ENCODE measurements around the gene CELSR1. TPM values are rescaled to one million over a fixed set of nuclear protein-coding genes. Genes with fewer than 3 reads are reported as not detected.
A peak's percentile ranks its signal among the peaks of the same experiment; 100 is the strongest.

Gene CELSR1
- total and polyA plus RNA-seq, 2 of the 13 experiments (the other 11 are each of a cell fraction or from before 2014, with no cell fraction given), result 0.78 to 1.8 TPM

GRCh38 chr22:46453006-46453828 is 84.2 kb downstream of the CELSR1 start (continued):
- peak; percentile 54; the same call in 1 of the 2 replicates for TF ChIP-seq ZNF281 (CRISPR knock-in tag; IDR thresholded peaks at IDR 0.05; ENCODE audit: borderline replicate concordance)
- 0 out of 2 replicates have a peak, but pooled peaks have one; percentile 0 for TF ChIP-seq MAFF (IDR thresholded peaks at IDR 0.05; ENCODE audit: low read depth, low read length)
- no peak for TF ChIP-seq ZMAT5 (CRISPR knock-in tag; IDR thresholded peaks at IDR 0.05; ENCODE audit: borderline replicate concordance, low read depth)
- TF ChIP-seq SMAD3 (CRISPR knock-in tag; IDR thresholded peaks at IDR 0.05), result peak; percentile 89
- TF ChIP-seq TBX3 (IDR thresholded peaks at IDR 0.05; ENCODE audit: borderline replicate concordance), result peak; percentile 27; the same call in 1 of the 2 replicates
- no peak for TF ChIP-seq SUZ12 (IDR thresholded peaks at IDR 0.05; ENCODE audit: low read depth, low read length)
- TF ChIP-seq ZNF652 (CRISPR knock-in tag; IDR thresholded peaks at IDR 0.05; ENCODE audit: borderline replicate concordance, low read depth), result peak; percentile 24; the same call in 1 of the 2 replicates
- TF ChIP-seq ZNF260 (CRISPR knock-in tag; IDR thresholded peaks at IDR 0.05; ENCODE audit: borderline replicate concordance, low read depth), result no peak
- TF ChIP-seq ZNF431 (CRISPR knock-in tag; IDR thresholded peaks at IDR 0.05; ENCODE audit: borderline replicate concordance, low read depth), result no peak; the same call in 1 of the 2 replicates
- no peak for TF ChIP-seq ZNF329 (CRISPR knock-in tag; IDR thresholded peaks at IDR 0.05; ENCODE audit: low read depth)
- TF ChIP-seq ZNF644 (CRISPR knock-in tag; IDR thresholded peaks at IDR 0.05; ENCODE audit: low read depth), result no peak
- TF ChIP-seq RNF2 (conservative IDR thresholded peaks at IDR 0.05; ENCODE audit: low read depth), result no peak
- no peak for TF ChIP-seq ZNF546 (CRISPR knock-in tag; conservative IDR thresholded peaks at IDR 0.05)
- TF ChIP-seq REST (IDR thresholded peaks at IDR 0.05; ENCODE audit: borderline replicate concordance in 1 of 2, low read depth in 1 of 2, low read length in 2 of 2), result no peak
- TF ChIP-seq ZC3H13 (CRISPR knock-in tag; IDR thresholded peaks at IDR 0.05), result no peak; the same call in 1 of the 2 replicates
- TF ChIP-seq KLF13 (CRISPR knock-in tag; IDR thresholded peaks at IDR 0.05), result no peak
- no peak for TF ChIP-seq SOX13 (IDR thresholded peaks at IDR 0.05)
- peak in 1 of 2 experiments; percentile 92; a peak in 2 of 4 replicates for TF ChIP-seq SOX13 (CRISPR knock-in tag; conservative IDR thresholded peaks at IDR 0.05 in 1 of 2, IDR thresholded peaks at IDR 0.05 in 1 of 2)
- no peak for TF ChIP-seq ZNF224 (CRISPR knock-in tag; IDR thresholded peaks at IDR 0.05)
- TF ChIP-seq ZNF878 (CRISPR knock-in tag; IDR thresholded peaks at IDR 0.05), result no peak
- no peak for TF ChIP-seq HIVEP1 (CRISPR knock-in tag; IDR thresholded peaks at IDR 0.05)
- peak; percentile 57; the same call in 1 of the 2 replicates for TF ChIP-seq TGIF2 (CRISPR knock-in tag; IDR thresholded peaks at IDR 0.05)
- peak; percentile 67 for TF ChIP-seq FOXA3 (CRISPR knock-in tag; IDR thresholded peaks at IDR 0.05)
- TF ChIP-seq ETV5 (CRISPR knock-in tag; IDR thresholded peaks at IDR 0.05; ENCODE audit: borderline replicate concordance), result peak; percentile 97
